Esophagus muscularis mucosa (tissue), 4 donors: Measurements from ENCODE around the gene PNPT1.

Experiments used
- EP300 ChIP-seq: sonication (generic); formaldehyde crosslinking; IDR thresholded peaks from one replicate; pipeline ENCODE4 v1.6.1; 2017; ENCODE audit warnings: antibody characterized with exemption
- POLR2A ChIP-seq: fragments of 450-650 bp; IDR thresholded peaks from one replicate; pipeline ENCODE4 v1.6.1; 2017; ENCODE audit warnings: antibody characterized with exemption, moderate library complexity, mild to moderate bottlenecking, low read depth
- POLR2AphosphoS5 ChIP-seq, 2 donors: sonication (generic); formaldehyde crosslinking; IDR thresholded peaks; one replicate each; pipeline ENCODE4 v1.6.1; 2017; ENCODE audit warnings: antibody characterized with exemption in 2 of 2
- TF ChIP-seq, protein P1 (sequence below), 3 experiments: fragments of 200-600 bp in 2 of 3; fragments of 450-650 bp in 1 of 3; sonication (generic) in 2 of 3; IDR thresholded peaks; one replicate each; pipeline ENCODE4 v1.5.1; 2017 to 2019; ENCODE audit warnings: antibody characterized with exemption in 3 of 3, mild to moderate bottlenecking in 2 of 3, moderate library complexity in 1 of 3

DNA sequence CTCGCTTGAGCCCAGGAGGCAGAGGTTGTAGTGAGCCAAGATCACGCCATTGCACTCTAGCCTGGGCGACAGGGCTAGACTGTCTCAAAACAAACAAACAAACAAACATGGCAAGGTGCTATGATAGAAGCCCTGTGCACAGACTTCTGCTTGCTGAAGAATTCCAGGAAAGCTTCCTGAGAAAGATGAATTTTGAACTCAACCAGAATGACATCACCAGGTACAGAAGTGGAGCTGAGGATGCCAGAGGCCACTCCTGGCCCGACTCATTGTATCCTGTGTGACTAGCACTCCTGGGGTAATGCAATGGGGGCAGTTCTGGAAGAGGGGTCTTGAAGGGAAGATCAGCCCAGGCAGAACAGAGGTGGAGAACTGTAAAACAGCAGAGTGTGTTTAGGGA, 22.0 kb upstream of the PNPT1 start:
- no peak for TF ChIP-seq POLR2A
- TF ChIP-seq POLR2AphosphoS5 (IDR thresholded peaks at IDR 0.05) = no peak
- TF ChIP-seq, protein P1, sequence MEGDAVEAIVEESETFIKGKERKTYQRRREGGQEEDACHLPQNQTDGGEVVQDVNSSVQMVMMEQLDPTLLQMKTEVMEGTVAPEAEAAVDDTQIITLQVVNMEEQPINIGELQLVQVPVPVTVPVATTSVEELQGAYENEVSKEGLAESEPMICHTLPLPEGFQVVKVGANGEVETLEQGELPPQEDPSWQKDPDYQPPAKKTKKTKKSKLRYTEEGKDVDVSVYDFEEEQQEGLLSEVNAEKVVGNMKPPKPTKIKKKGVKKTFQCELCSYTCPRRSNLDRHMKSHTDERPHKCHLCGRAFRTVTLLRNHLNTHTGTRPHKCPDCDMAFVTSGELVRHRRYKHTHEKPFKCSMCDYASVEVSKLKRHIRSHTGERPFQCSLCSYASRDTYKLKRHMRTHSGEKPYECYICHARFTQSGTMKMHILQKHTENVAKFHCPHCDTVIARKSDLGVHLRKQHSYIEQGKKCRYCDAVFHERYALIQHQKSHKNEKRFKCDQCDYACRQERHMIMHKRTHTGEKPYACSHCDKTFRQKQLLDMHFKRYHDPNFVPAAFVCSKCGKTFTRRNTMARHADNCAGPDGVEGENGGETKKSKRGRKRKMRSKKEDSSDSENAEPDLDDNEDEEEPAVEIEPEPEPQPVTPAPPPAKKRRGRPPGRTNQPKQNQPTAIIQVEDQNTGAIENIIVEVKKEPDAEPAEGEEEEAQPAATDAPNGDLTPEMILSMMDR (IDR thresholded peaks at IDR 0.05) = no peak
- no peak for TF ChIP-seq EP300
